Memory B cell (primary cell): Measurements from ENCODE around the gene LUZP2.

ENCODE experiments used
- ATAC-seq: fragments of 150-1000 bp; cut with Tn5 transposase; 2 replicates; pipeline ENCODE4 v1.10.0; 2021; ENCODE audit warnings: low read depth, mild to moderate bottlenecking, moderate library complexity
- DNase-seq, 2 donors: peaks; one replicate each; pipeline ENCODE4 v3.0.0; 2022; ENCODE audit warnings: low spot score in 2 of 2
- H3K27ac Mint-ChIP-seq: one replicate; pipeline ENCODE4 v1.8.0; 2022; ENCODE audit warnings: mild to moderate bottlenecking, moderate library complexity, mixed read lengths
- H3K27me3 Mint-ChIP-seq: one replicate; pipeline ENCODE4 v1.8.0; 2022; ENCODE audit warnings: mixed read lengths
- H3K36me3 Mint-ChIP-seq: one replicate; pipeline ENCODE4 v1.8.0; 2022; ENCODE audit warnings: mild to moderate bottlenecking, mixed read lengths
- H3K4me1 Mint-ChIP-seq: one replicate; pipeline ENCODE4 v1.8.0; 2022; ENCODE audit warnings: mixed read lengths
- H3K4me3 Mint-ChIP-seq: one replicate; pipeline ENCODE4 v1.8.0; 2022; ENCODE audit warnings: mild to moderate bottlenecking, moderate library complexity, mixed read lengths
- H3K9me3 Mint-ChIP-seq: one replicate; pipeline ENCODE4 v1.8.0; 2022; ENCODE audit warnings: mixed read lengths

Gene LUZP2

GRCh38 chr11:24589064-24589463, 92.2 kb downstream of the LUZP2 start:
- DNase-seq (no peak), ATAC-seq (no peak)
- H3K36me3 Mint-ChIP-seq, result no peaks in the 10 kb centered on the region
- H3K9me3 Mint-ChIP-seq, result no peaks in the 10 kb centered on the region
- H3K4me1 Mint-ChIP-seq, result no peaks in the 10 kb centered on the region
- H3K4me3 Mint-ChIP-seq, result no peak overlapping the region
- no peaks in the 10 kb centered on the region for H3K27me3 Mint-ChIP-seq
- no peak overlapping the region for H3K27ac Mint-ChIP-seq

GRCh38 chr11:24591283-24591682, 94.4 kb downstream of the LUZP2 start:
- no peaks in the 10 kb centered on the region for H3K9me3 Mint-ChIP-seq
- ATAC-seq (no peak), DNase-seq (no peak)
- H3K4me1 Mint-ChIP-seq, result no peaks in the 10 kb centered on the region
- no peaks in the 10 kb centered on the region for H3K27me3 Mint-ChIP-seq
- H3K4me3 Mint-ChIP-seq, result no peak overlapping the region
- H3K27ac Mint-ChIP-seq, result no peak overlapping the region
- no peaks in the 10 kb centered on the region for H3K36me3 Mint-ChIP-seq

DNA sequence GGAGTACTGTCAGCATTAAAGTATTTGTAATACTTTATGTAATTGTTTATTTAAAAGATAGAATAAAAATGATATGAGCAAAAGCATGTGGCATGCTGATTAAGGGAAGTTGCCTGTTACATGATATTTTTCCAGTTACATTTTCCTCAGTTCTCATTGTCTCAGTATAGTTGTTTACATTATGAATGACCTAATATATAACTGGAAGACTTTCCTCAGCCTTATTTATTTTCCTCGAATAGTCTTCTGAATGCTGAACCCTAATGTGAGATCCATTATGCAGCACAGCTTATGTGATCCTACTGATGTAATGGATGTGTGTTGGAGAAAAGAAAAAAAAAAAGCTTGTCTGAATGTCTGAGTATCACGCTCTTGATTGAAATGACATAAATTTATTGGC, 95.5 kb downstream of the LUZP2 start:
- Mint-ChIP-seq H3K4me3 (no peak overlapping the region), H3K27ac (no peak overlapping the region), H3K36me3 (no peaks in the 10 kb centered on the region), H3K27me3 (no peaks in the 10 kb centered on the region), H3K4me1 (no peaks in the 10 kb centered on the region), H3K9me3 (no peaks in the 10 kb centered on the region)
- ATAC-seq (no peak), DNase-seq (no peak)

DNA sequence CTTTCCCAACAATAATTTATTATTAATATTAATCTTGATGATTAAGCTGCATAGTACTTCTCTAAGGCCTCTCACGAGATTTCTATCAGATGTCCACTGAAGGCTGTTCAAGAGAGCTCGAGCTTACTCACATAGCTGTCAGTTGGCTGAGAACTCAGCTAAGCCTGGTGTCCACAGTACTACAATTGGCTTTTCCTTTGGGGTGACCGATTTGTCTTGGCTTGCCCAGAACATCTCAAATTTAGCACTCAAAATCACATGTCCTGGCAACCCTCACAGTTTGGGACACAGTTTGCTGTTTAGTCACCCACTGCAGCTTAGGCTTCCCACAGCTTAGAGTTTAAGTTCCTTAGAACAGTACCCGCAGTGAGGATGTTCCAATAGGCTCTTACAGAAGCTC, 96.5 kb downstream of the LUZP2 start:
- H3K4me1 Mint-ChIP-seq, result no peaks in the 10 kb centered on the region
- H3K36me3 Mint-ChIP-seq, result no peaks in the 10 kb centered on the region
- ATAC-seq, result no peak
- H3K27ac Mint-ChIP-seq, result no peak overlapping the region
- H3K4me3 Mint-ChIP-seq, result no peak overlapping the region
- H3K27me3 Mint-ChIP-seq, result no peaks in the 10 kb centered on the region
- DNase-seq, result no peak
- H3K9me3 Mint-ChIP-seq, result no peaks in the 10 kb centered on the region

DNA sequence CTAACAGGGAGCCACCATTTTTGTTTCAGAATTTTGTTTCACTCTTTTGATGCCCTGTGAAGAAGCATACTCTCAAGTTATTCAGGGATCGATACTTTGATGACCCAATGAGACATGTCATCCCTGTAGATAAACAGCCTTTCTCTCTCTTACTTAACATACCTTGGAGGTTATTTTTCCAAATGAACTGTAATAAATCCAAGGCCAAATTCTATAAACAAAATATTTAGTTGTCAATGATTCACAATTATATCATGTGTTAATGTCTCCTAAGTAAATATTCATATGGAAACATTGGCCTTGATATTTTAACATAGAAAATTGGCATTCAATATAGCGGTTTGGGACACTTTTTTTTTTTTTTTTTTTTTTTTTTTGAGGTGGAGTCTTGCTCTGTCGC, 97.5 kb downstream of the LUZP2 start:
- no peak overlapping the region for H3K27ac Mint-ChIP-seq
- no peaks in the 10 kb centered on the region for H3K27me3 Mint-ChIP-seq
- H3K4me1 Mint-ChIP-seq, result no peaks in the 10 kb centered on the region
- no peaks in the 10 kb centered on the region for H3K36me3 Mint-ChIP-seq
- H3K9me3 Mint-ChIP-seq, result no peaks in the 10 kb centered on the region
- H3K4me3 Mint-ChIP-seq, result no peak overlapping the region
- no peak for DNase-seq
- no peak for ATAC-seq

DNA sequence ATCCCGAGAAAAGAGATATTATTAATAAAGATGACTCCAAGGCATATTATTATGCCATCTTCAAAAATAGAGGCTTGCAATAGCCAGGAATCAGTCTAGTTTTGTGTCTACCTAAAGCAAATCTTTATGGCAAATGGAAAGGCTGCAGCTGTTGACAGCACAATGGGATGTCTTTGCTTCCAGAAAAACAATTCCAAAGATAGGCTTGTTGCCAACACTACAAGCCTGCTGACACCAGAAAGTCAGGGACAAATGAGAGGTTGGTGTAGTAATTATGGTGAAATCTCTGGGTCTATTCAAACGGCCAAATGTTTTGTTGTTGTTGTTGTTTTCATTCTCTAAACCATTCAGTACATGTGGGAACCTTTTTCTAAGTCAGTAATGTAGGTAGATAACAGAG, 101.8 kb downstream of the LUZP2 start:
- no peak overlapping the region for H3K27ac Mint-ChIP-seq
- H3K27me3 Mint-ChIP-seq, result no peaks in the 10 kb centered on the region
- no peaks in the 10 kb centered on the region for H3K4me1 Mint-ChIP-seq
- DNase-seq (no peak), ATAC-seq (no peak)
- peaks cover 2% of the 10 kb centered on the region for H3K9me3 Mint-ChIP-seq
- H3K36me3 Mint-ChIP-seq, result no peaks in the 10 kb centered on the region
- no peak overlapping the region for H3K4me3 Mint-ChIP-seq

GRCh38 chr11:24609192-24610119, 112.6 kb downstream of the LUZP2 start:
- Mint-ChIP-seq H3K27me3 (no peaks in the 10 kb centered on the region), H3K4me3 (no peak overlapping the region), H3K36me3 (no peaks in the 10 kb centered on the region), H3K27ac (no peak overlapping the region), H3K4me1 (no peaks in the 10 kb centered on the region), H3K9me3 (peaks cover 5% of the 10 kb centered on the region)
- ATAC-seq (no peak), DNase-seq (no peak)

GRCh38 chr11:24615451-24616160, 118.8 kb downstream of the LUZP2 start:
- Mint-ChIP-seq H3K4me1 (no peaks in the 10 kb centered on the region), H3K27ac (no peak overlapping the region), H3K4me3 (no peak overlapping the region), H3K36me3 (no peaks in the 10 kb centered on the region), H3K27me3 (no peaks in the 10 kb centered on the region), H3K9me3 (no peaks in the 10 kb centered on the region)
- DNase-seq (no peak), ATAC-seq (no peak)

- no peak for DNase-seq
- Mint-ChIP-seq H3K27ac (no peak overlapping the region), H3K27me3 (no peaks in the 10 kb centered on the region), H3K4me1 (no peaks in the 10 kb centered on the region), H3K9me3 (no peaks in the 10 kb centered on the region), H3K36me3 (no peaks in the 10 kb centered on the region), H3K4me3 (no peak overlapping the region)
- ATAC-seq, result no peak
These were observed 121.0 kb downstream of the LUZP2 start for GRCh38 chr11:24617856-24618255.

GRCh38 chr11:24619900-24620299, 123.0 kb downstream of the LUZP2 start:
- no peaks in the 10 kb centered on the region for H3K36me3 Mint-ChIP-seq
- ATAC-seq (no peak), DNase-seq (no peak)
- H3K4me3 Mint-ChIP-seq, result no peak overlapping the region
- no peaks in the 10 kb centered on the region for H3K4me1 Mint-ChIP-seq
- no peaks in the 10 kb centered on the region for H3K27me3 Mint-ChIP-seq
- peaks cover 1% of the 10 kb centered on the region for H3K9me3 Mint-ChIP-seq
- no peak overlapping the region for H3K27ac Mint-ChIP-seq

DNA sequence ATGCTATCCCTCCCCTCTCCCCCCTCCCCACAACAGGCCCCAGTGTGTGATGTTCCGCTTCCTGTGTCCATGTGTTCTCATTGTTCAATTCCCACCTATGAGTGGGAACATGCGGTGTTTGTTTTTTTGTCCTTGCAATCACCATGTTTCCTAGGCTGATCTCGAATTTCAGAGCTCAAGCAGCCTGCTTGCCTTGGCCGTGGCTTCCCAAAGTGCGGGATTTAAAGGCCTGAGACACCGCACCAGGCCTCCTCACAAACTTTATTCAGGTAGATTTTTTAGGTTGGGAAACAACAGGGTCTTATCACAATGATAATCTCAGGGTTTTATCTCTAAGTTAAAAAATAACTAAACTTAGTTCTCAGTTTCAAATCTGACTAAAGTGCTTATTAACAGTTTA, 125.4 kb downstream of the LUZP2 start:
- Mint-ChIP-seq H3K27ac (no peak overlapping the region), H3K9me3 (peaks cover 3% of the 10 kb centered on the region), H3K4me1 (no peaks in the 10 kb centered on the region), H3K36me3 (no peaks in the 10 kb centered on the region), H3K27me3 (no peaks in the 10 kb centered on the region), H3K4me3 (no peak overlapping the region)
- DNase-seq, result no peak
- ATAC-seq, result no peak

DNA sequence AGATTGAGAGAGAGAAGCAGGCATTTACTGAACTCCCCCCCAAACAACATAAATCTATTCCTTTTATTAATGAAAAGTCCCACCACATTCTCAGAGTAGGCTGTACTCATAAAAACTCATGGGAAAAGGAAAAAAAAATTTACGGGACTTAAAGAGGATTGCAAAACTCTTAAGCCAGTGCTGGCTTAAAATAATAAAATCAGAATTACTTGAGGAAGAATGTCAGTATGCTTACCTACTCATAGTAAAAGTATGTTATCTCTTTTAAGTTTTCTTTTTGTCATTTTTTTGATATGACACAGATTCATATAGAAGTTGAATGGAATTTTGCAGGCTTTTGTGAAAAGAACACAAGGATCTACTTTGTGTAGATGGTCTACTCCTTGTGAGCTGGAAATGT, 126.3 kb downstream of the LUZP2 start:
- no peak for DNase-seq
- H3K9me3 Mint-ChIP-seq, result peaks cover 3% of the 10 kb centered on the region
- no peak for ATAC-seq
- H3K27me3 Mint-ChIP-seq, result no peaks in the 10 kb centered on the region
- H3K4me1 Mint-ChIP-seq, result no peaks in the 10 kb centered on the region
- H3K36me3 Mint-ChIP-seq, result no peaks in the 10 kb centered on the region
- no peak overlapping the region for H3K27ac Mint-ChIP-seq
- H3K4me3 Mint-ChIP-seq, result no peak overlapping the region

DNA sequence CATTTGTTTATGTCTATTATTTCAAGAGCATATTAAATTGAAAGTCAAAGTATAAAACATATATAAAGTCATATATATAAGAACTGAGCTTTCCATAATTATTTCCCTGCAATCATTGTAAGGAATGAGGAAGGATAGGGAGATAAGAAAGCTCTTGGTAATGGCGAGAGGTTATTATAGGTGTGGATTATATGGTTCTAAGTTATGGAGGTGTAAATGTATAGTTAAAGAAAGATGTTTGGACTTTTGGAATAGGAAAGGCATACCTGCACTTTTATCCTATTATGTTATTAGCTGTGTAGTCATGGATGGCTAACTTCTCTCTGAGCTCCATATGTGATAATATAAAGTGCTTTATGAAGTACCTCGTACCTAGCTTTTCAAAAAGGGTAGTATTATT, 127.6 kb downstream of the LUZP2 start:
- Mint-ChIP-seq H3K27ac (no peak overlapping the region), H3K4me3 (no peak overlapping the region), H3K27me3 (no peaks in the 10 kb centered on the region), H3K9me3 (peaks cover 3% of the 10 kb centered on the region), H3K36me3 (no peaks in the 10 kb centered on the region), H3K4me1 (no peaks in the 10 kb centered on the region)
- no peak for DNase-seq
- ATAC-seq, result no peak

- H3K9me3 Mint-ChIP-seq, result peaks cover 3% of the 10 kb centered on the region
- H3K27me3 Mint-ChIP-seq, result no peaks in the 10 kb centered on the region
- H3K36me3 Mint-ChIP-seq, result no peaks in the 10 kb centered on the region
- DNase-seq, result no peak
- no peak overlapping the region for H3K4me3 Mint-ChIP-seq
- no peak overlapping the region for H3K27ac Mint-ChIP-seq
- no peaks in the 10 kb centered on the region for H3K4me1 Mint-ChIP-seq
- ATAC-seq, result no peak
These were observed 129.1 kb downstream of the LUZP2 start for GRCh38 chr11:24625975-24626374.
